ENCODE measurements around the gene RBBP8. TPM values are rescaled to one million over a fixed set of nuclear protein-coding genes. Genes with fewer than 3 reads are reported as not detected.
A peak's percentile ranks its signal among the peaks of the same experiment; 100 is the strongest.

Gene RBBP8
- total RNA-seq, 2 experiments from 2014 or later = 39.9 to 41.1 TPM

DNA sequence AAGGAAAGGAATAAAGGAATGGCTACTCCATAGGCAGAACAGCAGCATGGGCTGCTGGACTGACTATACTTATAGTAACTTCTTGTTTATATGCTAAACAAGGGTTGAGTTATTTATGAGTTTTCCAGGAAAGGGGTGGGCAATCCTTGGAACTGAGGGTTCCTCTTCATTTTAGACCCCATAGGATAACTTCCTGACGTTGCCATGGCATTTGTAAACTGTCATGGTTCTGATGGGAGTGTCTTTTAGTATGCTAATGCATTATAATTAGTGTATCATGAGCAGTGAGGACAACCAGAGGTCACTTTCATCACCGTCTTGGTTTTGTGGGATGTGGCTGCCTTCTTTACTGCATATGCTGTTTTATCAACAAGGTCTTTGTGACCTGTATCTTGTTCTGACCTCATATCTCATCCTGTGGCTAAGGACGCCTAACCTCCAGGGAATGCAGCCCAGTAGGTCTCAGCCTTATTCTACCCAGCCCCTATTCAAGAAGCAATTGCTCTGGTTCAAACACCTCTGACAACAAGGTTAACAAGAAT, 103.6 kb downstream of the RBBP8 start:
- ATAC-seq (ENCODE audit: low read depth) (no peak), DNase-seq (no peak)
- Mint-ChIP-seq H3K27ac (no peak overlapping the region), H3K9me3 (no peaks in the 10 kb centered on the region), H3K4me1 (peaks cover 6% of the 10 kb centered on the region), H3K36me3 (no peaks in the 10 kb centered on the region), H3K4me3 (no peak overlapping the region), H3K27me3 (no peaks in the 10 kb centered on the region)
- POLR2A ChIA-PET = no interaction called here

- Mint-ChIP-seq H3K27ac (no peak overlapping the region), H3K27me3 (no peaks in the 10 kb centered on the region), H3K4me1 (peaks cover 6% of the 10 kb centered on the region), H3K9me3 (no peaks in the 10 kb centered on the region), H3K4me3 (no peak overlapping the region), H3K36me3 (no peaks in the 10 kb centered on the region)
- POLR2A ChIA-PET = no interaction called here
- DNase-seq (no peak), ATAC-seq (ENCODE audit: low read depth) (no peak)
Measured at GRCh38 chr18:23037646-23038045, 104.5 kb downstream of the RBBP8 start.

- Mint-ChIP-seq H3K4me1 (peaks cover 6% of the 10 kb centered on the region), H3K27me3 (no peaks in the 10 kb centered on the region), H3K36me3 (no peaks in the 10 kb centered on the region), H3K27ac (no peak overlapping the region), H3K9me3 (no peaks in the 10 kb centered on the region), H3K4me3 (no peak overlapping the region)
- POLR2A ChIA-PET = no interaction called here
- ATAC-seq (ENCODE audit: low read depth) (no peak), DNase-seq (no peak)
Measured at GRCh38 chr18:23038712-23039111, 105.6 kb downstream of the RBBP8 start.

GRCh38 chr18:23042133-23042532, 109.0 kb downstream of the RBBP8 start:
- peaks cover 5% of the 10 kb centered on the region for H3K27me3 Mint-ChIP-seq
- POLR2A ChIA-PET = interaction anchor here (1.0 kb wide), 1 partner anchor 21 kb away, joined by 3 read pairs; no protein-coding TSS in a partner anchor
- no peak overlapping the region for H3K4me3 Mint-ChIP-seq
- peaks cover 5% of the 10 kb centered on the region for H3K4me1 Mint-ChIP-seq
- H3K36me3 Mint-ChIP-seq = no peaks in the 10 kb centered on the region
- DNase-seq (no peak), ATAC-seq (ENCODE audit: low read depth) (no peak)
- no peaks in the 10 kb centered on the region for H3K9me3 Mint-ChIP-seq
- H3K27ac Mint-ChIP-seq = no peak overlapping the region

DNA sequence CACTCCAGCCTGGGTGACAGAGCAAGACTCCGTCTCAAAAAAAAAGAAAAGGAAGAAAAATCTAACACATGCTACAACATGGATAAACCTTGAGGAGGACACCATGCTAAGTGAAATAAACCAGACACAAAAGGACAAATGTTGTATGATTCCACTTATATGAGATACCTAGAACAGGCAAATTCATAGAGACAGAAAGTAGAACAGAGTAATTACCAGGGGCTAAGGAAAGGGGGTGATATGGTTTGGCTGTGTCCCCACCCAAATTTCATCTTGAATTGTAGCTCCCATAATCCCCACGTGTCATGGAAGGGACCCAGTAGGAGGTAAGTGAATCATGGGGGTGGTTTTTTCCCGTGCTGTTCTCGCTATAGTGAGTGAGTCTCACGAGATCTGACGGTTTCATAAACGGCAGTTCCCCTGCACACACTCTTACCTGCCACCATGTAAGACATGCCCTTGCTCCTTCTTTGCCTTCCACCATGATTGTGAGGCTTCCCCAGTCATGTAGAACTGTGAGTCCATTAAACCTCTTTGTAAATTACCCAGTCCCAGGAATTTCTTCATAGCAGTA, 110.8 kb downstream of the RBBP8 start:
- ATAC-seq (ENCODE audit: low read depth) = no peak
- POLR2A ChIA-PET = interaction anchor here (0.6 kb wide), 1 partner anchor 27 kb away, joined by 5 read pairs; no protein-coding TSS in a partner anchor
- H3K4me1 Mint-ChIP-seq = peaks cover 4% of the 10 kb centered on the region

GRCh38 chr18:23049698-23050373, 116.7 kb downstream of the RBBP8 start:
- peaks cover 2% of the 10 kb centered on the region for H3K9me3 Mint-ChIP-seq
- peak overlapping the region; percentile 19 for H3K4me3 Mint-ChIP-seq
- DNase-seq (no peak), ATAC-seq (ENCODE audit: low read depth) (peak; percentile 83)
- POLR2A ChIA-PET = interaction anchor here (0.6 kb wide), 1 partner anchor 438 kb away, joined by 5 read pairs; no protein-coding TSS in a partner anchor
- peak overlapping the region; percentile 75 for H3K27ac Mint-ChIP-seq
- peaks cover 16% of the 10 kb centered on the region for H3K4me1 Mint-ChIP-seq
- H3K36me3 Mint-ChIP-seq = no peaks in the 10 kb centered on the region
- peaks cover 12% of the 10 kb centered on the region for H3K27me3 Mint-ChIP-seq

More for the DNA sequence above, 110.8 kb downstream of the RBBP8 start:
- Mint-ChIP-seq H3K36me3 (no peaks in the 10 kb centered on the region), H3K9me3 (no peaks in the 10 kb centered on the region), H3K4me3 (no peak overlapping the region), H3K27ac (no peak overlapping the region), H3K27me3 (peaks cover 5% of the 10 kb centered on the region)
- no peak for DNase-seq

GRCh38 chr18:23053776-23054457, 120.8 kb downstream of the RBBP8 start:
- Mint-ChIP-seq H3K27me3 (peaks cover 20% of the 10 kb centered on the region), H3K9me3 (peaks cover 2% of the 10 kb centered on the region), H3K4me1 (peaks cover 16% of the 10 kb centered on the region), H3K36me3 (no peaks in the 10 kb centered on the region), H3K27ac (no peak overlapping the region), H3K4me3 (no peak overlapping the region)
- ATAC-seq (ENCODE audit: low read depth) (no peak), DNase-seq (no peak)
- POLR2A ChIA-PET = no interaction called here

DNA sequence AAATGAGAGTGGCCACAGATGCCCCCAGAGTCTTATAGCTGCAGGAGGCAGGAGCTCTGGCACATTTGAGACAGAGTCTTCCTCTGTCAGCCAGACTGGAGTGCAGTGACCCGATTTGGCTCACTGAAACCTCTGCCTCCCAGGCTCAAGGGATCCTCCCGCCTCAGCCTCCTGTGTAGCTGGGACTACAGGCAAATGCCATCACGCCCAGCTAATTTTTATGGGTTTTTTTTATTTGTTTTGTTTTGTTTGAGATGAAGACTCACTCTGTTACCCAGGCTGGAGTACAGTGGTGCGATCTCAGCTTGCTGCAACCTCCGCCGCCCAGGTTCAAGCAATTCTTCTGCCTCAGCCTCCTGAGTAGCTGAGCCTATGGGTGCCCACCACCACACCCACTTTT, 121.4 kb downstream of the RBBP8 start:
- Mint-ChIP-seq H3K4me1 (peaks cover 12% of the 10 kb centered on the region), H3K27ac (no peak overlapping the region), H3K4me3 (no peak overlapping the region), H3K36me3 (no peaks in the 10 kb centered on the region), H3K9me3 (peaks cover 2% of the 10 kb centered on the region), H3K27me3 (peaks cover 24% of the 10 kb centered on the region)
- DNase-seq (no peak), ATAC-seq (ENCODE audit: low read depth) (no peak)
- POLR2A ChIA-PET = no interaction called here

DNA sequence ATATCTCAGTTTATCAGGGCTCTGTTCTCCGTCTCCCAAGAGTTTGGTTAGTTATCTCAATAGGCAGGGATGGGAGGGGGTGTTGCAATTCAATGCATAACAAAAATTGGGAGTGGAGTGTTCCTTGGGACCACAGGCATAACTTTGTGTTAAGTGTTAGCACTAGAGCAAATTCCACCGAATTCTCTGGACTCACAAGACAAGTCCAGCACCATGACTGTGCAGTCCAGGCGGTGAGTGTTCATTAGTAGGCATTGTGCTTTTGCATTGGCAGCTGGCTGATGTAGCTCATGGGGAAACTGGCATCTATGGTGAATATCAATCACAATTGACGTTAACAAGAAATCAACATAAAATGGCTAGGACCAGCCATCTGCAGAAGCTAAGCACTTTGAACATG, 123.2 kb downstream of the RBBP8 start:
- no peak overlapping the region for H3K27ac Mint-ChIP-seq
- no peaks in the 10 kb centered on the region for H3K36me3 Mint-ChIP-seq
- H3K4me3 Mint-ChIP-seq = no peak overlapping the region
- H3K4me1 Mint-ChIP-seq = peaks cover 2% of the 10 kb centered on the region
- ATAC-seq (ENCODE audit: low read depth) (no peak), DNase-seq (no peak)
- H3K9me3 Mint-ChIP-seq = no peaks in the 10 kb centered on the region
- POLR2A ChIA-PET = no interaction called here
- H3K27me3 Mint-ChIP-seq = peaks cover 30% of the 10 kb centered on the region

DNA sequence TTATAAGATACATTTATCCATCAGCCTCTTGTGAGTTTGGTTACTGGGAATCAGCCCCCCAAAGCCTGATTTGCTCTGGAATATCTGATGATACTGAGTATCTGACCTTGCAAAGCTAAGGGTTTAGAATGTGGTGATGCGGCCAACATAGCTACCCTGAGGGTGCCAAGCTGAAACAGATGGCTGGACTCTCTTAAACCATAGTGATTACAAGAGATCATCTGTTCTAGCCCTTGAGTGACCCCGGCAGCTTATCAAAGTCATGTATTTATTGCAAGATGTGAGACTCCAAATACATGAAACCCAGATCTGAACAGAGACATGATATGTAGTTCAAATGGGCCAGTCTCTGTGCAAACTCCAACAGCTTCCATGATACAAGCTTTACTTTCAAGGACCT, 124.0 kb downstream of the RBBP8 start:
- Mint-ChIP-seq H3K4me3 (no peak overlapping the region), H3K9me3 (no peaks in the 10 kb centered on the region), H3K27ac (no peak overlapping the region), H3K27me3 (peaks cover 28% of the 10 kb centered on the region), H3K4me1 (peaks cover 2% of the 10 kb centered on the region), H3K36me3 (no peaks in the 10 kb centered on the region)
- DNase-seq (no peak), ATAC-seq (ENCODE audit: low read depth) (no peak)
- POLR2A ChIA-PET = interaction anchor here (0.6 kb wide), 1 partner anchor 10 kb away, joined by 3 read pairs; no protein-coding TSS in a partner anchor

DNA sequence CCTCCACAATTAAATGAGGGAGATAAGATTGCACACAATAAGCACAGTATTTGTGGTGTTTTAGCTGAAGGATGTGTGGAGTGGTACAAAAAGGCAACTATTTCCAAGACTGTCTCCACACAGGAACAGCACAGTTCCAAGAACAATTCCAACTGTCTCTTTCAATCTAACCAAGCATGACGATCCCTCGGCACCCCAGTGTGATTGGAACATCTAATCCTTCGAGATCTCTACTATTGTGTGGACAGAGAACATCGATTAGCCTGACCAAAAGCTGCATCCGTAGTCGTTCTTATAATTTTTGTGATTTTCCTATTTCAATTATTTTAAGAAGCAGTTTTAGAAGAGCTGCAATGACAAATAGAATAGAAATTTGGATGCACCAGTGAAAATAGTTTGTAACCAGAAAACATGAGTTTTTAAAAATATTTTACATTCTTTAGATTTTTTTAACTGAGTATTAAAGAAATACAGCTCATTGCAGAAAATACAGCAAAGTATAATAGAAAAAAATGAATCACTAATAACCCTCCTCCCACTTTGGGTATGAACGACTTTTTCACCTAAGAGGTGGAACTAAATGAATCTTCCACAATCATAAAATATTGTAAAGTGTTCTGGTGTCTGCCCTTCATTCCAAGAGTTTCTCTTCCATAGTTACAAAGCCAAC, 125.8 kb downstream of the RBBP8 start:
- Mint-ChIP-seq H3K27ac (no peak overlapping the region), H3K36me3 (peaks cover 3% of the 10 kb centered on the region), H3K9me3 (peaks cover 5% of the 10 kb centered on the region), H3K4me1 (peaks cover 2% of the 10 kb centered on the region), H3K4me3 (no peak overlapping the region), H3K27me3 (peaks cover 22% of the 10 kb centered on the region)
- POLR2A ChIA-PET = no interaction called here
- DNase-seq (no peak), ATAC-seq (ENCODE audit: low read depth) (no peak)

GRCh38 chr18:23059541-23060465, 126.7 kb downstream of the RBBP8 start:
- Mint-ChIP-seq H3K9me3 (peaks cover 5% of the 10 kb centered on the region), H3K27me3 (peaks cover 22% of the 10 kb centered on the region), H3K27ac (no peak overlapping the region), H3K4me3 (no peak overlapping the region), H3K4me1 (peaks cover 2% of the 10 kb centered on the region), H3K36me3 (peaks cover 3% of the 10 kb centered on the region)
- no peak for ATAC-seq (ENCODE audit: low read depth)
- DNase-seq = no peak
- POLR2A ChIA-PET = no interaction called here

All from activated naive CD8-positive, alpha-beta T cell treated with anti-CD3 and anti-CD28 coated beads, Interleukin-2, amount 10 ng/mL, durations not matched to agents 7 days and 5 days (primary cell).